ENCODE measurements around the gene SKAP1.
"Not testable (repeated sequence)": the region's sequence is repeated elsewhere in the genome, so short reads cannot be mapped to it uniquely, and the experiment has no call there.

The SKAP1 gene

GRCh38 chr17:48368352-48368908 lies 61.6 kb downstream of the SKAP1 start:
- DNase-seq = no peak

- DNase-seq = no peak
Observed at GRCh38 chr17:48363161-48363560, 66.9 kb downstream of the SKAP1 start.

- not testable (repeated sequence) for DNase-seq
Observed at GRCh38 chr17:48360861-48361633, 69.0 kb downstream of the SKAP1 start.

GRCh38 chr17:48357779-48358602 lies 72.0 kb downstream of the SKAP1 start:
- DNase-seq = no peak

GRCh38 chr17:48356866-48357265 lies 73.1 kb downstream of the SKAP1 start:
- DNase-seq = no peak

GRCh38 chr17:48352630-48353029 lies 77.4 kb downstream of the SKAP1 start:
- DNase-seq = no peak

GRCh38 chr17:48351911-48352332 lies 78.1 kb downstream of the SKAP1 start:
- DNase-seq = no peak

GRCh38 chr17:48348352-48348751 lies 81.7 kb downstream of the SKAP1 start:
- DNase-seq = no peak

GRCh38 chr17:48347177-48347576 lies 82.8 kb downstream of the SKAP1 start:
- no peak for DNase-seq

- no peak for DNase-seq
Observed at GRCh38 chr17:48344251-48344650, 85.8 kb downstream of the SKAP1 start.

- DNase-seq = no peak
Observed at GRCh38 chr17:48340916-48341315, 89.1 kb downstream of the SKAP1 start.

GRCh38 chr17:48338720-48339119 lies 91.3 kb downstream of the SKAP1 start:
- DNase-seq = no peak

- DNase-seq = not testable (repeated sequence)
Observed at GRCh38 chr17:48337903-48338302, 92.1 kb downstream of the SKAP1 start.

GRCh38 chr17:48336986-48337385 lies 93.0 kb downstream of the SKAP1 start:
- no peak for DNase-seq

- DNase-seq = peak; percentile 44 to 65
Observed at GRCh38 chr17:48335858-48336500, 94.0 kb downstream of the SKAP1 start.

GRCh38 chr17:48335146-48335784 lies 94.7 kb downstream of the SKAP1 start:
- no peak for DNase-seq

GRCh38 chr17:48333034-48333530 lies 96.9 kb downstream of the SKAP1 start:
- no peak for DNase-seq

- no peak for DNase-seq
Observed at GRCh38 chr17:48330887-48331286, 99.1 kb downstream of the SKAP1 start.

GRCh38 chr17:48330421-48330820 lies 99.6 kb downstream of the SKAP1 start:
- no peak for DNase-seq

- no peak for DNase-seq
Observed at GRCh38 chr17:48328457-48328856, 101.6 kb downstream of the SKAP1 start.

GRCh38 chr17:48326310-48326709 lies 103.7 kb downstream of the SKAP1 start:
- DNase-seq = no peak

- no peak for DNase-seq
Observed at GRCh38 chr17:48322060-48322459, 108.0 kb downstream of the SKAP1 start.

- no peak for DNase-seq
Observed at GRCh38 chr17:48317732-48318131, 112.3 kb downstream of the SKAP1 start.
